NCI-H446 (cell line): ENCODE measurements around the gene DLX3.

ENCODE experiments used
- DNase-seq, 2 experiments: peaks; one replicate each; lab custom pipeline; 2025; lab: John Stamatoyannopoulos, UW

Gene DLX3

DNA sequence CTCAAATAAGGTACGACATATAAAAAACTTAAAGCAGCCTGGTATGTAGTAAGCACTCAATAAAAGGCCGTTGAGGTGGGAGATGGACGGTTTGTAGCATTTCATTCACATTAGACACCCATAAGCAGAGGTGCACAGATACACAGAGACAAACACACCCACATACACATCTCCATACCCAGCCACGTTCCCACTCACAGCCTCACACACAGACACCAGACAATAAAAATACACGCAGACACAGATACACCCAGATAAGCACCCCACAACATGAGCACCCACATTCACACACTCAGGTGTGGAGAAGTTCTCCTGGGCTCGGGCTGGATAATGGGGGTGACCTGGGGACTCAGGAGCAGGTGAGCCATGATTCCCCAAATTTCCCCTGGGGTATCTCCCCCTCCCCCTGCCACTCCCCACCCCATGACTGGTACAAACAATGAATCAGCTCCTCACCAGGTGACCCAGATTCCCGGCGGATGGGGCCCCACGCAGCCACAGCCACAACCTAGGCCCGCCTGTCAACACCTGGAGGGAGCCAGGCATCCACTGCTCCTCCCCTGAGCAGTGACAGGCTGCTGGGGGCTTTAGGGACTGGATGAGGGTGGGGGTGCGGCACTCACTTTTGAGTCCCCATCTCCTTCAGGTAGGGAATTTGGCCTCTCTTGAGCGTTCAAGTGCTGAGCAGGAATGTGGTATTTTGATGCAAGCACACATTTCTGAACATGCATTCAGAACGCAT lies 2.7 kb downstream of the DLX3 start:
- no peak for DNase-seq

- DNase-seq: no peak
These were observed 3.6 kb downstream of the DLX3 start for GRCh38 chr17:49991409-49991808.

- DNase-seq: no peak
These were observed 4.1 kb downstream of the DLX3 start for GRCh38 chr17:49990921-49991320.

- no peak for DNase-seq
These were observed 4.7 kb downstream of the DLX3 start for GRCh38 chr17:49990331-49990730.

DNA sequence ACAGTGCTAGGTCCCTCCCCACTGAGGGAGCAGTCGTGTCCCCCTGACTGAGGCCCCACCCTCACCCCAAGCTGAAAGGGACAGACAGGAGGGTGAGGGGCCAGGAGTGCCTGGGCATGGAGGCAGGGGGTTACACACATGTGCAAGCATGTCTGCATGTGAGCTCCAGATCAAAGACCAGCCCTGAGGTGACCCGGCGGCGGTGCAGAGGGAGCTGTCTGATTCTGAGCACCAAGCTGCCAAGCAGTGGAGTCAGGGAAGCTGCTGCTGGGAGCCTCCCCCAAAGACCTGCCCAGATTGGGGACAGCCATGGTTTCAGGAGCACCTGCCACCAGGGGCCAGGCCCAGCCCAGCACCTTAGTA lies 5.5 kb downstream of the DLX3 start:
- DNase-seq: no peak

DNA sequence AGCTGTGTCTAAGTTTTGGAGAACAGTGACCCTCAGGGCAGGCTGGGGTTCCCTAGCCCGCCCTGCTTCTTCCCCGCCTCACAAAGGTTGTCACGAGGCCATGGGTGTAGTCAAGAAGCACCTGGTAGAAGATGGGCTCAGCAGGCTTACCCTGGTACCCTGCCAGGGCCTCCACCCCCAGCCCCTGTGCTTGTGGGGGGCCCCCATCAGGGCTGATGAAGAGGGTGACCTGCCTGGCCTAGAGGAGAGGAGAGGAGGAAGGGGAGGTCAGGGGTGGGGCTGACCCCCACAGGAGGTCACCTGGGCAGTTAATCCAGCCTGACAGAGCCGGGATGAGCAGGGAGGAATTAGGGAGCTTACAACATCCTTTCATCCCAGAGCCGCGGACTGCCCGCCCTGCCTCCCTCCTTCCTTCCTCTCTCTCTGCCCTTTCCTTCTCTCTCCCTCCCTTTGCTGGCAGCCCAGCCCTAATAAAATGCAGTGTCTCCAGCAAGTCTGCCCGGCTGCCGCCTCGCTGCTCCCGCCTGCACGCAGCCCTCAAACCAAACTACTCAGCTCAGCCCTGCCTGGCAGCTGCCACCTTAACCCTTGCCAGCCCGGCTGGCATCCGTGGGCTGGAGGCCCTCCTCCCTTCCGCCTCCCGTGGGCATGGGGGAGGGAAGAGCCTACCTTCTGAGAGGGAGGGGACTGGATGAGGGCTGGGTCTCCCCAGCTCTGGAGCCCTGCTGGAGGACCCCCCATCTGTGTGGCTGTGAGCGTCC lies 7.2 kb downstream of the DLX3 start:
- peak; percentile 21 to 67 for DNase-seq

GRCh38 chr17:49987290-49987585 lies 7.8 kb downstream of the DLX3 start:
- DNase-seq: no peak

- DNase-seq: no peak
These were observed 8.4 kb downstream of the DLX3 start for GRCh38 chr17:49986396-49987289.

DNA sequence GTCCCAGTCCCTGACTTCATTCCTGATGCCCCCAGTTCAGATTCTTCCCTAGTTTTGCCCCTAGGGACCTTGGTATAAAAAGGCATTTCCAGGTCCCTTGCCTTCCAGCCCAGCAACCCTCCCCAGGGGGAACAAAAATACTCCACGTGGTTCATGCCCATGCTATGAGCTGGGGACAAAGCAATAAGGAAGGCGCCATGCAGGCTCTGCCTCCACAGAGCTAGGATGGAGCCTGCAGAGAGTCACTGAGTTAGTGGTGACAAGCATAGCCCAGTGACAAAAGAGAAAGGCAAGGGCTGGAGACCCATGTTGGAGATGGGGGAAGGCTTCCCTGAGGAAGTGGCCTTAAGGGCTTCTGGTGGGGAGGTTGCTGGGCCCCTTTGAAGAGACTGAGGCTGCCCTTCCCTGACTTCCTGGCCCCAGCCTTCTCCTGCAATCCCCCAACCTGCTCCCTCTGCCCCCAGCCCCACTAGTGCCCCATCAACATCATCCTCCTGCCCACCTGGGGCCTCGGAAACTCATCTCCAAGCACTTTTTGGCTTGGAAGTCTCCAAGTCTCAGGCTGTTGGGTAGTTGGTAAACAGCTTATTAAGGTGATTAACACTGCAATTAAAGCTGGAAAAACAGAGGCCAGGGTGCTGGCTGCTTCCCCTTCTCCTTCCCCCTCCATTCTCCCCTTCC lies 9.6 kb downstream of the DLX3 start:
- no peak for DNase-seq

- no peak for DNase-seq
These were observed 10.2 kb downstream of the DLX3 start for GRCh38 chr17:49984776-49985175.

DNA sequence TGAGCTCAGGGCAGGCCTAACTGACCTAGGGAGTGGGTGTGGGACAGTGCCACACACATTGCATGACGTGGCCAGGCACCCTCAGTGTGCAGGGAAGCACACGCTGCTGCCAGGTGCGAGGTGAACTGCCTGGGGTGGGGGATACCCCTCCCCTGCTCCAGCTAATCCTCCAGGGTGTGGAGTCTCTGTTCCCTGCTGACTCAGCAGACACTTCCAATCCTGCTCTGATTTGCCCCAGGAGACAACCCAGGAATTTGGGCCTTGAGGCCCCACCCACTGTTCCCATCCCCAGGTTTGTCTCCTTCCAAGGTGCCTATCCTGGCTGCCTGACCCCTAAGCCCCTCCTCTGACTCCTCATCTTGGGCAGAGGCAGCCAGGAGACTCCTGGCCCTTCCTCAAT lies 10.7 kb downstream of the DLX3 start:
- DNase-seq: no peak

DNA sequence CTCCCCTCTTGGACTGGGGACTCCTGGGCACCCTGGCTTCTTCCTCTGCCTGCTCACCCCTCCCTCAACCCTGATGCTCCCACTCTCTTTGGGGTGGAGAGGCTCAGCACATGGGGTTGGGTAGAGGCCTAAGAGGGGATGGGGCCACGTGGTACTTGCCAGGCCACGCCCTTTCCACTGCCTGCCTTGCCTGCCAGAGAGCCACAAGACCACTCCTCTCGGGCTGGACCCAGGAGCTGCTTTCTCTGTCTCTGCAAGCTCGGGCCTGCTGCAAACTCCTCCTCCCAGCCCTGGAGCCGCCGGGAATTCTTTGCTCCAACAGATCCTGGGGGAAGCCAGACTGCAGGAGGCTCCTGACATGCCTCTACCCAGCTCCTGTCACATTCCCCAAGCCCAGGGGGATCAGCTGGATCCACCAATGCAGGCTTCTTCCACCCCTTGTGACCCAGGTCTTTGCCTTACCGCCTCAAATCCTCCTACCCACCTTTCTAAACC lies 14.3 kb downstream of the DLX3 start:
- no peak for DNase-seq

DNA sequence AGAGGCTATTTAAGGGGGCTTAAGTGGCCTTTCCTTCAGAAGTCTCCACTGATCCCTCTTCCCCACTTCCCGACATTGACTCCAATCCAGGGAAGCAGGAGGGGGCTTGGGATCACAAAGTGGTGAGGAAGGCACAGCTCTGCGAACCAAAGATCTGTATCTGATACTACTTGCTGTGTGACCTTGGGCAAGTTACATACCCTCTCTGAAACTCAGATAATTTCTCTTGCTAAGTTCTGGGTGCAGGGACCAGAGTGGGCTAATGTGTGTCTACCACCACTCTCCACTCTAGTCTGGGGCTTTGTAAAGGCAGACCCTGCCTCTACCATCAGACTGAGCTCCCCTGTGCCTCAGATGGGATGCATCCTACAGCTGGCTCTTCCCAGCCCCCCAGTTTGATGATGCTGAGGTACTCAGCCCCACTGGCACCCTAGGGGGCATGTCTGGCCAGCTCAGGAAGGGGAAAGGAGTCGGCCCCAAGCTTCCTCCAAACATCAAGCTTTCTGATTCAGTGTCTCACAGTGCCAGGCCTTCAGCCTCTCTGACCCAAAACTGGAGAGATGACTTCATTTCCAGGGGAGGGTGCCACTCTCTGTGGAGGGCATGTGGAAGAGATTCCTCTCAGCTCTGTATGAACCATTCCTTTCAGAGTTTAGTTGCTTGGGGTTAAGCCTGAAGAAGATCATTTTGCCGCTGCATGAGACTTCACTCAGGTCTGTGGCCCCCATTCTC lies 15.1 kb downstream of the DLX3 start:
- no peak for DNase-seq

- DNase-seq: no peak
These were observed 16.5 kb downstream of the DLX3 start for GRCh38 chr17:49978501-49978900.

- DNase-seq: no peak
These were observed 17.3 kb downstream of the DLX3 start for GRCh38 chr17:49977463-49978389.

- no peak for DNase-seq
These were observed 18.2 kb downstream of the DLX3 start for GRCh38 chr17:49976828-49977202.

GRCh38 chr17:49976163-49976827 lies 18.7 kb downstream of the DLX3 start:
- no peak for DNase-seq

GRCh38 chr17:49975531-49975930 lies 19.5 kb downstream of the DLX3 start:
- DNase-seq: no peak

- DNase-seq: no peak
These were observed 21.8 kb downstream of the DLX3 start for GRCh38 chr17:49973271-49973615.
